B cell (primary cell): Measurements from ENCODE around the gene NOP9. TPM values are rescaled to one million over a fixed set of nuclear protein-coding genes. Genes with fewer than 3 reads are reported as not detected.

Experiments
- ATAC-seq: fragments of 200-7000 bp; cut with Tn5 transposase; one replicate; pipeline ENCODE4 v1.10.0; 2021; ENCODE audit warnings: low read depth, mild to moderate bottlenecking, moderate number of reproducible peaks, moderate library complexity
- CTCF ChIA-PET: fragments of 350-600 bp; sonication (Branson Sonifier 250); formaldehyde crosslinking; loops from one replicate; lab custom pipeline; 2021; ENCODE audit warnings: antibody characterized with exemption, inconsistent platforms; lab: Charles Lee
- POLR2A ChIA-PET: fragments of 350-600 bp; sonication (Branson Sonifier 250); formaldehyde crosslinking; loops from one replicate; lab custom pipeline; 2021; ENCODE audit warnings: antibody characterized with exemption; lab: Charles Lee
- DNase-seq: peaks from one replicate; pipeline ENCODE4 v3.0.0; 2013
- H2AFZ ChIP-seq: 2 replicates; pipeline ENCODE4 v1.6.1; 2012; ENCODE audit warnings: mild to moderate bottlenecking, low read depth, low read length; ENCODE audit not compliant: insufficient read depth, poor library complexity, severe bottlenecking
- H3K27ac ChIP-seq, 2 donors: 1 replicate in 1 of 2; 2 replicates in 1 of 2; pipeline ENCODE4 v1.5.1; 2012 to 2013; ENCODE audit warnings: low read length in 2 of 2, mild to moderate bottlenecking in 2 of 2, moderate library complexity in 1 of 2
- H3K27me3 ChIP-seq, 4 experiments: fragments of 200-600 bp in 1 of 4; sonication (generic) in 1 of 4; replicated peaks in 1 of 4; 1 replicate in 2 of 4; 2 replicates in 2 of 4; pipeline versions ENCODE4 v1.6.1 to v1.7.0; 2013 to 2016; ENCODE audit warnings: low read length in 3 of 4, mild to moderate bottlenecking in 2 of 4, mixed read lengths in 1 of 4, moderate library complexity in 1 of 4; ENCODE audit not compliant: insufficient read depth in 4 of 4, control insufficient read depth in 3 of 4; ENCODE audit errors: control extremely low read depth in 1 of 4
- H3K36me3 ChIP-seq, 2 experiments: replicated peaks in 1 of 2; 1 replicate in 1 of 2; 2 replicates in 1 of 2; pipeline versions ENCODE4 v1.6.1 to v1.7.1; 2013; ENCODE audit warnings: low read length in 1 of 2; ENCODE audit not compliant: insufficient read depth in 2 of 2, control insufficient read depth in 1 of 2; ENCODE audit errors: control extremely low read depth in 1 of 2, extremely low read depth in 1 of 2
- H3K4me1 ChIP-seq, 2 donors: fragments of 200-600 bp in 1 of 2; sonication (generic) in 1 of 2; 1 replicate in 1 of 2; 2 replicates in 1 of 2; pipeline versions ENCODE4 v1.5.1 to v1.6.1; 2013 to 2017; ENCODE audit warnings: low read length in 2 of 2; ENCODE audit not compliant: control insufficient read depth in 2 of 2, insufficient read depth in 2 of 2
- H3K4me2 ChIP-seq: replicated peaks from 2 replicates; pipeline ENCODE3; 2012; ENCODE audit warnings: mild to moderate bottlenecking, low read depth, low read length; ENCODE audit not compliant: poor library complexity, severe bottlenecking
- H3K4me3 ChIP-seq, 5 experiments: fragments of 200-600 bp in 1 of 5; sonication (generic) in 1 of 5; 1 replicate in 3 of 5; 2 replicates in 2 of 5; pipeline versions ENCODE4 v1.5.1 to v1.7.0; 2011 to 2016; ENCODE audit warnings: low read length in 4 of 5, mild to moderate bottlenecking in 4 of 5, low read depth in 2 of 5, control low read depth in 1 of 5, moderate library complexity in 1 of 5; ENCODE audit not compliant: insufficient read depth in 1 of 5; ENCODE audit errors: control extremely low read depth in 1 of 5, extremely low read depth in 1 of 5
- H3K79me2 ChIP-seq: fragments of 200-600 bp; sonication (generic); one replicate; pipeline ENCODE4 v1.6.0; 2016; ENCODE audit warnings: low read length; ENCODE audit not compliant: control insufficient read depth, insufficient read depth
- H3K9ac ChIP-seq: fragments of 200-600 bp; sonication (generic); 2 replicates; pipeline ENCODE4 v1.6.1; 2017; ENCODE audit warnings: mild to moderate bottlenecking, low read length, moderate library complexity
- H3K9me3 ChIP-seq, 3 donors: one replicate each; pipeline versions ENCODE4 v1.6.1 to v1.7.1; 2013; ENCODE audit warnings: low read length in 2 of 3; ENCODE audit not compliant: control insufficient read depth in 2 of 3, insufficient read depth in 1 of 3; ENCODE audit errors: control extremely low read depth in 1 of 3
- H4K20me1 ChIP-seq: 2 replicates; pipeline ENCODE4 v1.6.0; 2012; ENCODE audit warnings: mild to moderate bottlenecking, low read length; ENCODE audit not compliant: insufficient read depth, control insufficient read depth, poor library complexity, severe bottlenecking
- H3K27ac Mint-ChIP-seq: one replicate; pipeline ENCODE4 v1.8.0; 2021; ENCODE audit warnings: mixed read lengths
- H3K27me3 Mint-ChIP-seq: one replicate; pipeline ENCODE4 v1.8.0; 2021; ENCODE audit warnings: mixed read lengths
- H3K4me1 Mint-ChIP-seq: one replicate; pipeline ENCODE4 v1.8.0; 2021; ENCODE audit warnings: mixed read lengths
- H3K4me3 Mint-ChIP-seq: one replicate; pipeline ENCODE4 v1.8.0; 2021; ENCODE audit warnings: mixed read lengths
- H3K9me3 Mint-ChIP-seq: one replicate; pipeline ENCODE4 v1.8.0; 2022; ENCODE audit warnings: mixed read lengths; ENCODE audit not compliant: insufficient read depth
- EZH2 ChIP-seq: IDR thresholded peaks from 2 replicates; pipeline ENCODE4 v1.6.1; 2012; ENCODE audit warnings: borderline replicate concordance, low read depth, mild to moderate bottlenecking, moderate library complexity, low read length; ENCODE audit not compliant: insufficient read depth, poor library complexity, severe bottlenecking
- WGBS: methylation state at CpG from one replicate; pipeline ENCODE4 v1.1.5; 2013; ENCODE audit warnings: missing lambda C conversion rate; ENCODE audit not compliant: insufficient coverage; 5-methylcytosine and 5-hydroxymethylcytosine counted together
- intact Hi-C: fragments of 100-400 bp; cut with micrococcal nuclease; formaldehyde crosslinking; loops from one replicate; pipeline ENCODE4 v1.10.0; 2022
- polyA plus RNA-seq: library from polyadenylated mRNA; depleted of rRNA; stranded (reverse); fragments of >200 nt; gene quantifications from 2 replicates; pipeline ENCODE4 v1.2.3, GENCODE V29; 2012
- total RNA-seq, 2 donors: library from RNA; stranded (reverse); fragments of 120-200 nt in 1 of 2; gene quantifications; 1 replicate in 1 of 2; 2 replicates in 1 of 2; pipeline versions ENCODE4 v1.2.3 to v1.2.4, GENCODE V29; 2013 to 2022
- TF ChIP-seq, protein P1 (sequence below): fragments of 200-600 bp; IDR thresholded peaks from one replicate; pipeline ENCODE4 v1.8.0; 2022; ENCODE audit warnings: antibody characterized with exemption, mild to moderate bottlenecking

The NOP9 gene
- total and polyA plus RNA-seq, 2 donors (not counting 1 experiment from before 2014, with no cell fraction given) = 9.7 to 22.6 TPM

DNA sequence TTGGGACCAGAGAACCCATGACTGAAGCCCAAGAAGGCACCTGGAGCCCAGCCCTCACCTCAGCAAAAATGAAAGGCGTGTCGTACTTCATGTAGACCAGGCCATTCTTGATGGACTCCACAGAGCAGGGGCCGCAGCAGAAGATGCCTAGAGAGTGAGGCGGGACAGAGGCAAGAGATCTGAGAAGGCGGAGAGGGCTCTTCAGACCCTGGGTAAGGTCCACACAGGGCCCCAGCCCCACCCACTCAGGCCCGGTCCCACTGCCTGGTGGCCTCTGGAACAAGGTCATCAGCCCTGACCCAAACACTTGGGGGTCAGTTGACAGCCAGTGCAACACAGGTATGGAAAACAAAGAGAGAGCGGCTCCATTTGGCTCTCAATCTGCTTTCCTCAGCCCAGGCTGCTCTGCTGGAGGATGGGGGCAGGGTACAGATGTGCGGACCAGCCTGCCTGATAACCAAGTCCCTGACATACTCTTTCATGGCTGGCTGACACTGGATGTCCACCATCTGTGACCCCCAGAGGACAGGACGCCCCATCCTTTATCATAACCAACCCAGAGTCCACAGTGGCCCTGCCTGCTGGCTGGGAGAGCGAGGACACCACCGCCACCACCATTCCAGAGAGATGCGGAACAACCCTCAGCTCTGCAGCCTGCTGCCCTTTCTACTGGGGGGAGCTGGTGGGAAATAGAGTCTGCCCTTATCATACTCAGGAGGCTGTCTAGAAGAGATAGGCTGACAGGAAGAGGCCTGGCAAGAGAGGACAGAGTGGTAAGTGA is 43.5 kb upstream of the NOP9 start:
- WGBS = 94% methylated on average over 8 of the region's 12 CpGs
- DNase-seq (no peak), ATAC-seq (no peak)
- Histone ChIP-seq H3K36me3 (peaks cover 0 to 28% of the 10 kb centered on the region in 2 experiments), H3K4me3 (no peak overlapping the region), H3K27me3 (no peaks in the 10 kb centered on the region), H4K20me1 (no peaks in the 10 kb centered on the region), H3K9me3 (no peaks in the 10 kb centered on the region), H3K27ac (no peak overlapping the region), H2AFZ (no peak overlapping the region), H3K4me1 (no peaks in the 10 kb centered on the region), H3K9ac (no peak overlapping the region), H3K79me2 (no peaks in the 10 kb centered on the region), H3K4me2 (no peak overlapping the region)
- Mint-ChIP-seq H3K4me3 (no peak overlapping the region), H3K27me3 (no peaks in the 10 kb centered on the region), H3K27ac (no peak overlapping the region), H3K4me1 (no peaks in the 10 kb centered on the region), H3K9me3 (no peaks in the 10 kb centered on the region)
- intact Hi-C loops = no loop called here
- POLR2A ChIA-PET = no interaction called here
- no peak for TF ChIP-seq EZH2
- TF ChIP-seq, protein P1, sequence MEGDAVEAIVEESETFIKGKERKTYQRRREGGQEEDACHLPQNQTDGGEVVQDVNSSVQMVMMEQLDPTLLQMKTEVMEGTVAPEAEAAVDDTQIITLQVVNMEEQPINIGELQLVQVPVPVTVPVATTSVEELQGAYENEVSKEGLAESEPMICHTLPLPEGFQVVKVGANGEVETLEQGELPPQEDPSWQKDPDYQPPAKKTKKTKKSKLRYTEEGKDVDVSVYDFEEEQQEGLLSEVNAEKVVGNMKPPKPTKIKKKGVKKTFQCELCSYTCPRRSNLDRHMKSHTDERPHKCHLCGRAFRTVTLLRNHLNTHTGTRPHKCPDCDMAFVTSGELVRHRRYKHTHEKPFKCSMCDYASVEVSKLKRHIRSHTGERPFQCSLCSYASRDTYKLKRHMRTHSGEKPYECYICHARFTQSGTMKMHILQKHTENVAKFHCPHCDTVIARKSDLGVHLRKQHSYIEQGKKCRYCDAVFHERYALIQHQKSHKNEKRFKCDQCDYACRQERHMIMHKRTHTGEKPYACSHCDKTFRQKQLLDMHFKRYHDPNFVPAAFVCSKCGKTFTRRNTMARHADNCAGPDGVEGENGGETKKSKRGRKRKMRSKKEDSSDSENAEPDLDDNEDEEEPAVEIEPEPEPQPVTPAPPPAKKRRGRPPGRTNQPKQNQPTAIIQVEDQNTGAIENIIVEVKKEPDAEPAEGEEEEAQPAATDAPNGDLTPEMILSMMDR = no peak
- CTCF ChIA-PET = interaction anchor here (0.6 to 0.8 kb wide), 2 partner anchors 9 to 34 kb away, joined by 3 read pairs; no protein-coding TSS in a partner anchor

DNA sequence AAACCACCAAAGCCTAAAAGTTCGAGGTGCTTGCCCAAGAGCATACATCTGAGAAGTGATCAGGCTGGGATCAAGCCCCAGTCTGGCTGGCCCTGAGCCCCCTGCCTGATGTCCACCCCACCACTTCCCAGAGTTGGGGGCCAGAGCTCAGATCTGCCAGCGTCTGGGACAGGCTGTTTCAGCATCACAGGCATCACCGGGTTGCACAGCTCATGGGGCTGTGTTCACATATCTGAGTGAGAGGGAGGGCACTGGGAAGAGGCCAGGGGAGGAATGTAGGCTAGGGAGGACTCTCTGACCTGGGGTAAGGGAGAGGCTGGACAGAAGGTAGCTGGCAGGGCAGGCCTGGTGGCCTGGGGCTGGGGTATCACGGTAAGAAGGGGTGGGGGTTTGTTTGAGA is 42.7 kb upstream of the NOP9 start:
- DNase-seq (no peak), ATAC-seq (no peak)
- Histone ChIP-seq H3K4me1 (no peaks in the 10 kb centered on the region), H3K27ac (no peak overlapping the region), H2AFZ (no peak overlapping the region), H3K4me3 (no peak overlapping the region), H4K20me1 (no peaks in the 10 kb centered on the region), H3K79me2 (no peaks in the 10 kb centered on the region), H3K9ac (no peak overlapping the region), H3K27me3 (no peaks in the 10 kb centered on the region), H3K4me2 (no peak overlapping the region), H3K36me3 (peaks cover 0 to 28% of the 10 kb centered on the region in 2 experiments), H3K9me3 (no peaks in the 10 kb centered on the region)
- POLR2A ChIA-PET = no interaction called here
- intact Hi-C loops = no loop called here
- WGBS = 100% methylated on average over 3 of the region's 4 CpGs
- no peaks in the 10 kb centered on the region for H3K4me1 Mint-ChIP-seq
- H3K27me3 Mint-ChIP-seq = no peaks in the 10 kb centered on the region
- CTCF ChIA-PET = interaction anchor here (0.8 kb wide), 1 partner anchor 33 kb away, joined by 3 read pairs; no protein-coding TSS in a partner anchor
- no peak for TF ChIP-seq EZH2
- TF ChIP-seq, protein P1 = no peak
- H3K9me3 Mint-ChIP-seq = no peaks in the 10 kb centered on the region
- no peak overlapping the region for H3K27ac Mint-ChIP-seq
- no peak overlapping the region for H3K4me3 Mint-ChIP-seq
